D721Med (cell line): ENCODE measurements around the gene NUP85.

Source experiments
- DNase-seq: peaks from one replicate; pipeline ENCODE4 v3.0.0; 2011; ENCODE audit warnings: low spot score; ENCODE audit not compliant: insufficient read length
- FAIRE-seq: peaks from 2 replicates; lab custom pipeline; 2011; peaks lifted over from hg19 to GRCh38; lab: Jason Lieb, UNC
- TF ChIP-seq, protein P1 (sequence below): IDR thresholded peaks from 2 replicates; pipeline ENCODE4 v1.5.1; 2012; ENCODE audit warnings: mild to moderate bottlenecking, control low read depth; ENCODE audit not compliant: insufficient read depth; ENCODE audit errors: missing control alignments

NUP85 gene

DNA sequence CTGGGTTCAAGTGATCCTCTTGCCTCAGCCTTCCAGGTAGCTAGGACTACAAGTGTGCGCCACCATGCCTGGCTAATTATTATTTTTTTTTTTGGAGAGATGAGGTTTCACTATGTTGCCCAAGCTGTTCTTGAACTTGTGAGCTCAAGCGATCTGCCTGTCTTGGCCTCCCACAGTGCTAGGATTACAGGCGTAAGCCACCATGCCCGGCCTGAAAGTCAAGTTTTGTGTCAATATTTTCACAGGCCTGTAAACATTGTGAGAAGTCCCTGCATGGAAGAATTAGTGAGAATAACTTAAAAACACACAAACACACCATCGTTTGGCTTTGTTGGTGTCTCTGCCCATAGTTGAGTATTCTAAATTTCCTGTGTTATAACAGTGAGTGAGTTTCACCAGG is 22.2 kb downstream of the NUP85 start:
- no peak for FAIRE-seq
- TF ChIP-seq, protein P1, sequence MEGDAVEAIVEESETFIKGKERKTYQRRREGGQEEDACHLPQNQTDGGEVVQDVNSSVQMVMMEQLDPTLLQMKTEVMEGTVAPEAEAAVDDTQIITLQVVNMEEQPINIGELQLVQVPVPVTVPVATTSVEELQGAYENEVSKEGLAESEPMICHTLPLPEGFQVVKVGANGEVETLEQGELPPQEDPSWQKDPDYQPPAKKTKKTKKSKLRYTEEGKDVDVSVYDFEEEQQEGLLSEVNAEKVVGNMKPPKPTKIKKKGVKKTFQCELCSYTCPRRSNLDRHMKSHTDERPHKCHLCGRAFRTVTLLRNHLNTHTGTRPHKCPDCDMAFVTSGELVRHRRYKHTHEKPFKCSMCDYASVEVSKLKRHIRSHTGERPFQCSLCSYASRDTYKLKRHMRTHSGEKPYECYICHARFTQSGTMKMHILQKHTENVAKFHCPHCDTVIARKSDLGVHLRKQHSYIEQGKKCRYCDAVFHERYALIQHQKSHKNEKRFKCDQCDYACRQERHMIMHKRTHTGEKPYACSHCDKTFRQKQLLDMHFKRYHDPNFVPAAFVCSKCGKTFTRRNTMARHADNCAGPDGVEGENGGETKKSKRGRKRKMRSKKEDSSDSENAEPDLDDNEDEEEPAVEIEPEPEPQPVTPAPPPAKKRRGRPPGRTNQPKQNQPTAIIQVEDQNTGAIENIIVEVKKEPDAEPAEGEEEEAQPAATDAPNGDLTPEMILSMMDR: no peak

DNA sequence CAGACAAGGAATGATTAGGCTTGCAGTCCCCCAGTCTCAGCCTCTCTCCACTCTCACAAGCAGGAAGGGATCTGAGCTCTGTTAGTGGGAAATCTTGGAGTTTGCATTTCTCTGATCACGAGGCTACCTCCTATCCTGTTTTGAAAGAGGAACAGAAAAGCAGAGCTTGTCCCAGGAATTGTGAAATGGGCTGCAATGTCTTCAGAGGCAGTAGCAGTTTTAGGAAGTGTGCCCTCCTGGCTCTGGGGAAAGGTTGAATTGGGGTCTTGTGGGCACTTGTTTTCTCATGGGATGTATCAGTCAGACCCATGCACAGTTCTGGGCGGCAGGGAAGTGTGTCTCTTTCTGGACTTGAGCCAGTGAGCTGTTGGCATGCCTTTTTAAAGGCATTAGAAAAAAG is 22.8 kb downstream of the NUP85 start:
- DNase-seq (no peak), FAIRE-seq (no peak)

More for the DNA sequence above, 22.2 kb downstream of the NUP85 start:
- DNase-seq: no peak

DNA sequence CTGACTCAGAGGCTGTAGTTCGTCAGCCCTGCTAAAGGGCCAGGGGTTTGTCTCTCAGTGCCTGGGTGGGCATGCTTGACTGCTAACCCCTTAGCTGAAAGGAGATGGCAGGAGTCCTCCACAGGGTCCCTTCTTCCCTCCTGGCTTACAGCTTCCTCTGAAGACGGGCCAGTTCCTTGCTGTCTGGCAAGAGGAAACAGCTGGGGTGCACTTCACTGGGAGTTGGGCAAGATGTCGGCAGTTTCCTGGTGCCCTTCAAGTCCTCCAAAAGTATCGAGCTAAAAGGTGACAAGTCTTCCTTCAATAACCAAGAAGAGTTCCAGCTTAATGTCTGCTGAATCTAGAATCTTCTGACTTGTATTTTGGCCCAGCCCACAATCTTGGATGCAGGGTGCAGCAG is 23.4 kb downstream of the NUP85 start:
- FAIRE-seq (no peak), DNase-seq (no peak)
- TF ChIP-seq, protein P1: no peak

More for the DNA sequence above, 22.8 kb downstream of the NUP85 start:
- TF ChIP-seq, protein P1: no peak

DNA sequence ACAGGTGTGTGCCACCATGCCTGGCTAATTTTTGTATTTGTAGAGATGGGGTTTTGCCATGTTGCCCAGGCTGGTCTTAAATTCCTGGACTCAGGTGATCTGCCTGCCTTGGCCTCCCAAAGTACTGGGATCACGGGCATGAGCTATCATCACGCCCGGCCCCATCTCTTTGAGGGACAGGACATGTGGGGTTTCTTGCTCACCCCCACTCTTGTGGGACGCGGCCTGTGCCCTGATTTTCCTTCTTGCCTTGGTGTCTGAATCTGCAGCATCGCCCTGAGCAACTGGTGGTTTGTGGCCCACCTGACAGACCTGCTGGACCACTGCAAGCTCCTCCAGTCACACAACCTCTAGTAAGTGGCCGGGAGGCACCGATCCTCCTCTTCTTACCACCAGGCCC is 25.6 kb downstream of the NUP85 start:
- TF ChIP-seq, protein P1: no peak
- DNase-seq: no peak
- no peak for FAIRE-seq

DNA sequence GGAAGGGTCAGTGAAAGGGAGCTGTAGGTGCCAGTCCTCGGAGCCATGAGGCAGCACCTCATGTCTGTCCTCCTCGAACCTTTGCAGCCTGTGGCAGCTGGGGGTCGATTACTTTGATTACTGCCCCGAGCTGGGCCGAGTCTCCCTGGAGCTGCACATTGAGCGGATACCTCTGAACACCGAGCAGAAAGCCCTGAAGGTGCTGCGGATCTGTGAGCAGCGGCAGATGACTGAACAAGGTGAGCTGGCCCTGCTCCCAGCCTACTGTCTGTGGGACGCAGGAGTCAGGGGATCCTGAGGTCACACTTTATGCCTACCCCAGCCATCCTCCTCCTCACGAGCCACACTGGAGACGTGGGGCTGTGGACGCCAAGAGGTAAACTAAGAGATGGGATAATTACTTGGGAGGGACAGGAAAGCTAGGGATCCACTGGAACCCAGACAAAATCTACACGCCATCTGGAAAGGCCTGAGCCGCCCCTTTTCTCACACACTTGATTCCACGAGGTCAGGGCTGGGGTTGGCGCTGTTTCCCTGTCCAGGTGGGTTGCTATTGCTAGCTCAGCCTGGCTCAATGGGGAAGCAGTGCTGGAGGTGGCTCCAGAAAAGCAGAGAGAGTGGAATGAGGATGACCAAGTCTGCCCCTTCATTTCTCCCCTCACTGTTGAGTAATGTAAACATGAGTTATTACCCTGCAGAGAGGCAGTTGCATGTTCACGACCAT is 26.4 kb downstream of the NUP85 start:
- TF ChIP-seq, protein P1: no peak
- FAIRE-seq (no peak), DNase-seq (no peak)

DNA sequence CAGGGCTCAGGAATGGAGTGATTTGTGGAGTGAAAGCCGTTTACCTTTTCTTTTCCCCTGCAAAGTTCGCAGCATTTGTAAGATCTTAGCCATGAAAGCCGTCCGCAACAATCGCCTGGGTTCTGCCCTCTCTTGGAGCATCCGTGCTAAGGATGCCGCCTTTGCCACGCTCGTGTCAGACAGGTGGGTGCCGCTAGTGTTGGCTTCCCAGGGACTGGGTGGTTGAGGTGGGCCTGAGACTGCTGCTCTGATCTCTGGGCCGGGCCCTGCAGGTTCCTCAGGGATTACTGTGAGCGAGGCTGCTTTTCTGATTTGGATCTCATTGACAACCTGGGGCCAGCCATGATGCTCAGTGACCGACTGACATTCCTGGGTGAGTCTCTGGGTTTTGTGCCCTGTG is 27.3 kb downstream of the NUP85 start:
- no peak for FAIRE-seq
- TF ChIP-seq, protein P1: no peak

More for the DNA sequence above, 27.3 kb downstream of the NUP85 start:
- DNase-seq: no peak
